Liver (tissue), 9 donors: ENCODE measurements around the gene MACROD1. TPM values are rescaled to one million over a fixed set of nuclear protein-coding genes. Genes with fewer than 3 reads are reported as not detected.

Experiments
- DNase-seq: peaks from one replicate; pipeline ENCODE4 v3.0.0-alpha.2; 2017; ENCODE audit warnings: low spot score
- H3K27ac ChIP-seq, 2 donors: one replicate each; pipeline ENCODE4 v1.7.0; 2013; ENCODE audit warnings: inconsistent platforms in 2 of 2, low read length in 2 of 2, control low read depth in 1 of 2, low read depth in 1 of 2, mild to moderate bottlenecking in 1 of 2
- H3K27me3 ChIP-seq, 4 donors: one replicate each; pipeline versions ENCODE4 v1.6.1 to v1.7.0; 2013; ENCODE audit warnings: low read length in 3 of 4, inconsistent platforms in 1 of 4, mild to moderate bottlenecking in 1 of 4, moderate library complexity in 1 of 4; ENCODE audit not compliant: control insufficient read depth in 4 of 4, insufficient read depth in 4 of 4
- H3K36me3 ChIP-seq, 4 donors: one replicate each; pipeline versions ENCODE4 v1.6.1 to v1.7.0; 2013; ENCODE audit warnings: low read length in 3 of 4, mild to moderate bottlenecking in 3 of 4, low read depth in 1 of 4, moderate library complexity in 1 of 4; ENCODE audit not compliant: control insufficient read depth in 4 of 4, insufficient read depth in 3 of 4
- H3K4me1 ChIP-seq, 4 donors: one replicate each; pipeline versions ENCODE4 v1.6.1 to v1.7.0; 2013; ENCODE audit warnings: low read length in 3 of 4, mild to moderate bottlenecking in 3 of 4, moderate library complexity in 1 of 4; ENCODE audit not compliant: control insufficient read depth in 4 of 4, insufficient read depth in 4 of 4
- H3K4me3 ChIP-seq, 3 donors: one replicate each; pipeline versions ENCODE4 v1.6.1 to v1.7.0; 2013; ENCODE audit warnings: low read length in 3 of 3, control low read depth in 1 of 3, low read depth in 1 of 3, mild to moderate bottlenecking in 1 of 3
- H3K9ac ChIP-seq, 2 donors: one replicate each; pipeline ENCODE4 v1.7.0; 2013; ENCODE audit warnings: low read length in 2 of 2, mild to moderate bottlenecking in 2 of 2, moderate library complexity in 2 of 2, control low read depth in 1 of 2, low read depth in 1 of 2
- H3K9me3 ChIP-seq, 4 donors: one replicate each; pipeline versions ENCODE4 v1.6.1 to v1.7.0; 2013; ENCODE audit warnings: low read length in 3 of 4; ENCODE audit not compliant: control insufficient read depth in 4 of 4
- CTCF ChIP-seq: fragments of 150-350 bp; IDR thresholded peaks from 2 replicates; pipeline ENCODE4 v1.5.1; 2017; ENCODE audit warnings: improper control_type of control experiment, low read depth, low read length; ENCODE audit not compliant: missing input control
- EGR1 ChIP-seq, 2 donors: IDR thresholded peaks; 2 replicates each; pipeline ENCODE4 v1.6.1; 2016 to 2018; ENCODE audit warnings: antibody characterized with exemption in 2 of 2, low read depth in 2 of 2
- FOXA2 ChIP-seq: IDR thresholded peaks from 2 replicates; pipeline ENCODE4 v1.6.1; 2016; ENCODE audit warnings: antibody characterized with exemption
- GABPA ChIP-seq, 2 donors: IDR thresholded peaks in 1 of 2; conservative IDR thresholded peaks in 1 of 2; 2 replicates each; pipeline ENCODE4 v1.6.1; 2016; ENCODE audit warnings: antibody characterized with exemption in 2 of 2, mild to moderate bottlenecking in 1 of 2, moderate library complexity in 1 of 2
- HNF4A ChIP-seq, 2 donors: conservative IDR thresholded peaks; 2 replicates each; pipeline ENCODE4 v1.6.1; 2016; ENCODE audit warnings: antibody characterized with exemption in 2 of 2, mild to moderate bottlenecking in 2 of 2
- HNF4G ChIP-seq: IDR thresholded peaks from 2 replicates; pipeline ENCODE4 v1.6.1; 2016; ENCODE audit warnings: antibody characterized with exemption
- JUND ChIP-seq, 2 donors: IDR thresholded peaks; 2 replicates each; pipeline ENCODE4 v1.6.1; 2016; ENCODE audit warnings: antibody characterized with exemption in 2 of 2
- MAX ChIP-seq: IDR thresholded peaks from 2 replicates; pipeline ENCODE4 v1.6.1; 2016; ENCODE audit warnings: antibody characterized with exemption
- NR2F2 ChIP-seq: IDR thresholded peaks from 2 replicates; pipeline ENCODE4 v1.6.1; 2016; ENCODE audit warnings: antibody characterized with exemption
- RAD21 ChIP-seq, 2 donors: IDR thresholded peaks; 2 replicates each; pipeline ENCODE4 v1.6.1; 2016; ENCODE audit warnings: antibody characterized with exemption in 2 of 2, mild to moderate bottlenecking in 2 of 2
- RXRA ChIP-seq, 2 donors: IDR thresholded peaks; 2 replicates each; pipeline ENCODE4 v1.6.1; 2017 to 2018; ENCODE audit warnings: antibody characterized with exemption in 2 of 2, mild to moderate bottlenecking in 1 of 2
- SP1 ChIP-seq: IDR thresholded peaks from 2 replicates; pipeline ENCODE4 v1.6.1; 2018; ENCODE audit warnings: antibody characterized with exemption, mild to moderate bottlenecking
- TAF1 ChIP-seq: conservative IDR thresholded peaks from 2 replicates; pipeline ENCODE4 v1.6.1; 2016; ENCODE audit warnings: antibody characterized with exemption, mild to moderate bottlenecking
- YY1 ChIP-seq: IDR thresholded peaks from 2 replicates; pipeline ENCODE4 v1.6.1; 2016; ENCODE audit warnings: antibody characterized with exemption, mild to moderate bottlenecking
- ZBTB33 ChIP-seq: IDR thresholded peaks from 2 replicates; pipeline ENCODE4 v1.6.1; 2016; ENCODE audit warnings: antibody characterized with exemption
- WGBS: extraction: QIAGEN DNeasy Blood & Tissue Kit; methylation state at CpG from one replicate; pipeline ENCODE4 v1.1.7; 2013; 5-methylcytosine and 5-hydroxymethylcytosine counted together
- polyA plus RNA-seq, 2 donors: library from polyadenylated mRNA; stranded (reverse) in 1 of 2; unstranded in 1 of 2; fragments of 200-250 nt in 1 of 2; fragments of >200 nt in 1 of 2; fragmentation: Nextera tagmentation in 1 of 2; extraction: Ambion mirVana in 1 of 2; gene quantifications; one replicate each; pipeline versions ENCODE4 v1.2.1 to v1.2.3, GENCODE V29; 2013 to 2015
- total RNA-seq, 2 donors: library from RNA; depleted of rRNA; stranded (reverse); fragments of >200 nt; gene quantifications; one replicate each; pipeline ENCODE4 v1.2.3, GENCODE V29; 2014
- donor health status: healthy.
- donor health status: healthy.
- donor health status: healthy.
- donor health status: healthy.
- donor health status: healthy.

MACROD1 gene
- total and polyA plus RNA-seq, 4 donors = 8.9 to 25.9 (median 13.1) TPM

- Histone ChIP-seq H3K27ac (no peak overlapping the region), H3K27me3 (no peaks in the 10 kb centered on the region), H3K36me3 (no peaks in the 10 kb centered on the region), H3K9me3 (no peaks in the 10 kb centered on the region), H3K4me3 (no peak overlapping the region), H3K4me1 (peaks cover 0 to 1% (median 0%) of the 10 kb centered on the region in 4 donors), H3K9ac (no peak overlapping the region)
- no peak for TF ChIP-seq SP1
- no peak for TF ChIP-seq MAX
- TF ChIP-seq GABPA (IDR thresholded peaks at IDR 0.05 in 1 of 2, conservative IDR thresholded peaks at IDR 0.05 in 1 of 2) = no peak
- TF ChIP-seq FOXA2 = no peak
- TF ChIP-seq CTCF = no peak
- no peak for TF ChIP-seq HNF4A (conservative IDR thresholded peaks at IDR 0.05)
- TF ChIP-seq TAF1 = no peak
- TF ChIP-seq RXRA (IDR thresholded peaks at IDR 0.05) = no peak
- no peak for TF ChIP-seq RAD21 (IDR thresholded peaks at IDR 0.05)
- TF ChIP-seq NR2F2 = no peak
- TF ChIP-seq HNF4G = no peak
- TF ChIP-seq YY1 = no peak
- no peak for TF ChIP-seq JUND (IDR thresholded peaks at IDR 0.05)
- no peak for TF ChIP-seq EGR1 (IDR thresholded peaks at IDR 0.05; ENCODE audit: low read depth in 2 of 2)
- TF ChIP-seq ZBTB33 = no peak
- 95% methylated on average over 7 of the region's 7 CpGs for WGBS
- DNase-seq = no peak
Measured at GRCh38 chr11:64100782-64101353, 65.0 kb downstream of the MACROD1 start.

- Histone ChIP-seq H3K27ac (no peak overlapping the region), H3K36me3 (no peaks in the 10 kb centered on the region), H3K9me3 (no peaks in the 10 kb centered on the region), H3K27me3 (no peaks in the 10 kb centered on the region), H3K4me3 (no peak overlapping the region), H3K4me1 (peaks cover 0 to 2% (median under 1%) of the 10 kb centered on the region in 4 donors), H3K9ac (no peak overlapping the region)
- no peak for DNase-seq
- no peak for TF ChIP-seq HNF4G
- TF ChIP-seq EGR1 (IDR thresholded peaks at IDR 0.05; ENCODE audit: low read depth in 2 of 2) = no peak
- no peak for TF ChIP-seq RAD21 (IDR thresholded peaks at IDR 0.05)
- no peak for TF ChIP-seq FOXA2
- TF ChIP-seq GABPA (IDR thresholded peaks at IDR 0.05 in 1 of 2, conservative IDR thresholded peaks at IDR 0.05 in 1 of 2) = no peak
- no peak for TF ChIP-seq CTCF
- no peak for TF ChIP-seq NR2F2
- TF ChIP-seq MAX = no peak
- TF ChIP-seq RXRA (IDR thresholded peaks at IDR 0.05) = no peak
- 92% methylated on average over 8 of the region's 8 CpGs for WGBS
Measured at GRCh38 chr11:64100360-64100759, 65.6 kb downstream of the MACROD1 start.
